PC-3 (cell line): ENCODE measurements around the gene EBF4.

Experiments used
- CTCF ChIP-seq: fragments of 300-600 bp; sonication (generic); conservative IDR thresholded peaks from 2 replicates; pipeline ENCODE4 v1.5.1; 2017; ENCODE audit warnings: antibody characterized with exemption, low read depth, mild to moderate bottlenecking, low read length
- EZH2 ChIP-seq: fragments of 300-600 bp; sonication (generic); IDR thresholded peaks from one replicate; pipeline ENCODE4 v1.6.1; 2017; ENCODE audit warnings: antibody characterized with exemption, mild to moderate bottlenecking, low read length; ENCODE audit not compliant: unreplicated experiment
- EZH2phosphoT487 ChIP-seq: fragments of 300-600 bp; sonication (generic); IDR thresholded peaks from 2 replicates; pipeline ENCODE4 v1.6.1; 2018; ENCODE audit warnings: mild to moderate bottlenecking, antibody characterized with exemption, low read length, borderline replicate concordance

GRCh38 chr20:2763186-2763585, 70.6 kb downstream of the EBF4 start:
- TF ChIP-seq CTCF (no peak), EZH2 (no peak), EZH2phosphoT487 (no peak)
